MCF 10A (cell line): ENCODE data around the gene WAC. TPM values are rescaled to one million over a fixed set of nuclear protein-coding genes. Genes with fewer than 3 reads are reported as not detected.
"Not testable (repeated sequence)": the region's sequence is repeated elsewhere in the genome, so short reads cannot be mapped to it uniquely, and the experiment has no call there.

Experiments
- BruUV-seq: library from RNA; stranded (reverse); fragments of 400-500 nt; replicated peaks from 2 replicates; lab custom pipeline; 2021; lab: Mats Ljungman, UMichigan
- CTCF ChIA-PET: fragments of 300-600 bp; sonication (Branson Sonifier 250); formaldehyde crosslinking; extraction: SDS; loops from one replicate; lab custom pipeline; 2021; ENCODE audit warnings: antibody characterized with exemption, inconsistent platforms; lab: Yijun Ruan, JAX
- POLR2A ChIA-PET: fragments of 300-600, 350-650 bp; sonication (Branson Sonifier 250); formaldehyde crosslinking; extraction: SDS; loops from one replicate; lab custom pipeline; 2020; ENCODE audit warnings: antibody characterized with exemption, inconsistent platforms; lab: Yijun Ruan, JAX
- DNase-seq: peaks from one replicate; pipeline ENCODE4 v3.0.0-alpha.2; 2018; ENCODE audit not compliant: unreplicated experiment
- H3K27ac Mint-ChIP-seq: one replicate; pipeline ENCODE4 v1.8.0; 2022; ENCODE audit warnings: mild to moderate bottlenecking, low read depth, mixed read lengths; ENCODE audit not compliant: unreplicated experiment
- H3K27me3 Mint-ChIP-seq: one replicate; pipeline ENCODE4 v1.8.0; 2022; ENCODE audit warnings: mixed read lengths; ENCODE audit not compliant: insufficient read depth, unreplicated experiment
- H3K36me3 Mint-ChIP-seq: one replicate; pipeline ENCODE4 v1.8.0; 2022; ENCODE audit warnings: mild to moderate bottlenecking, moderate library complexity, mixed read lengths; ENCODE audit not compliant: insufficient read depth, unreplicated experiment
- H3K4me1 Mint-ChIP-seq: one replicate; pipeline ENCODE4 v1.8.0; 2022; ENCODE audit warnings: mixed read lengths; ENCODE audit not compliant: insufficient read depth, unreplicated experiment
- H3K4me3 Mint-ChIP-seq: one replicate; pipeline ENCODE4 v1.8.0; 2022; ENCODE audit warnings: mild to moderate bottlenecking, moderate library complexity, mixed read lengths; ENCODE audit not compliant: unreplicated experiment
- H3K9me3 Mint-ChIP-seq: one replicate; pipeline ENCODE4 v1.8.0; 2022; ENCODE audit warnings: mixed read lengths; ENCODE audit not compliant: unreplicated experiment
- intact Hi-C: fragments of 100-400 bp; cut with micrococcal nuclease; formaldehyde crosslinking; loops from 2 replicates; pipeline ENCODE4 v1.14.1; 2022
- total RNA-seq: library from RNA; stranded (reverse); gene quantifications from 2 replicates; pipeline ENCODE4 v1.2.3, GENCODE V29; 2022
- TF ChIP-seq, protein P1 (sequence below): fragments of 200-600 bp; IDR thresholded peaks from one replicate; pipeline ENCODE4 v1.8.0; 2022; ENCODE audit warnings: antibody characterized with exemption, mild to moderate bottlenecking; ENCODE audit not compliant: unreplicated experiment

The WAC gene
- total RNA-seq, 1 experiment from 2014 or later, result 155 TPM

DNA sequence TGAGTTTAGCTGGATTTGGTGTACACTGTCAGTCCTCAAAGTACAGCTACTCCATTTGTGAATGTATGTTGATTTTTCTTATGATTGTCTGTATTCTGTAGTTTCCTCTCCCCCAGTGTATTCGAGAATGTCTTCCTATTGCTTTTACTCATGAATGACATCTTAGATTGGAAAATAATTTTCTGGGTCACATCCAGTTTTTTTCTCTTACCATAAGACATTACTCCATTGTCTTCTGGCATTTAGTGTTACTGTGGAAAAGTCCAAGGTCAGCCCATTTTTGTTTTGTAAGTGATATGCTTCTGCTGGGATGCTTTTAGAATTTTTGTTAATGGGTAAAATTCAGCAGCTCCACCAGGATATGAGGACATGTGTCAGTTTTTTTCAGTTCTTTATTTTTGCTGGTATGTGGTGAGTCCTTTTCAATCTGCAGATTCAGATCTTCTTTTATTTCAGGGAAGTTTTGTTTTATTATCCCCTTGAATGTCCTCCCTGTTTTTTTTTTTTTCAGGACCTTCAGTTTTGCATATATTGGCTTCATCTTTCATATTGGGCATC lies 33.6 kb downstream of the WAC start:
- no TSS peak for BruUV-seq
- Mint-ChIP-seq H3K27ac (no peak overlapping the region), H3K4me3 (no peak overlapping the region), H3K4me1 (peaks cover 33% of the 10 kb centered on the region), H3K36me3 (peaks cover 67% of the 10 kb centered on the region), H3K9me3 (no peaks in the 10 kb centered on the region), H3K27me3 (no peaks in the 10 kb centered on the region)
- ChIA-PET CTCF (interaction anchor here (0.6 to 0.7 kb wide), 2 partner anchors 1002 to 1789 kb away, joined by 4 read pairs; no protein-coding TSS in a partner anchor), POLR2A (interaction anchor here (0.7 to 1.0 kb wide), 2 partner anchors 15 to 166 kb away, joined by 3 read pairs; no protein-coding TSS in a partner anchor)
- intact Hi-C loops, result no loop called here
- DNase-seq, result no peak
- TF ChIP-seq, protein P1, sequence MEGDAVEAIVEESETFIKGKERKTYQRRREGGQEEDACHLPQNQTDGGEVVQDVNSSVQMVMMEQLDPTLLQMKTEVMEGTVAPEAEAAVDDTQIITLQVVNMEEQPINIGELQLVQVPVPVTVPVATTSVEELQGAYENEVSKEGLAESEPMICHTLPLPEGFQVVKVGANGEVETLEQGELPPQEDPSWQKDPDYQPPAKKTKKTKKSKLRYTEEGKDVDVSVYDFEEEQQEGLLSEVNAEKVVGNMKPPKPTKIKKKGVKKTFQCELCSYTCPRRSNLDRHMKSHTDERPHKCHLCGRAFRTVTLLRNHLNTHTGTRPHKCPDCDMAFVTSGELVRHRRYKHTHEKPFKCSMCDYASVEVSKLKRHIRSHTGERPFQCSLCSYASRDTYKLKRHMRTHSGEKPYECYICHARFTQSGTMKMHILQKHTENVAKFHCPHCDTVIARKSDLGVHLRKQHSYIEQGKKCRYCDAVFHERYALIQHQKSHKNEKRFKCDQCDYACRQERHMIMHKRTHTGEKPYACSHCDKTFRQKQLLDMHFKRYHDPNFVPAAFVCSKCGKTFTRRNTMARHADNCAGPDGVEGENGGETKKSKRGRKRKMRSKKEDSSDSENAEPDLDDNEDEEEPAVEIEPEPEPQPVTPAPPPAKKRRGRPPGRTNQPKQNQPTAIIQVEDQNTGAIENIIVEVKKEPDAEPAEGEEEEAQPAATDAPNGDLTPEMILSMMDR, result no peak

DNA sequence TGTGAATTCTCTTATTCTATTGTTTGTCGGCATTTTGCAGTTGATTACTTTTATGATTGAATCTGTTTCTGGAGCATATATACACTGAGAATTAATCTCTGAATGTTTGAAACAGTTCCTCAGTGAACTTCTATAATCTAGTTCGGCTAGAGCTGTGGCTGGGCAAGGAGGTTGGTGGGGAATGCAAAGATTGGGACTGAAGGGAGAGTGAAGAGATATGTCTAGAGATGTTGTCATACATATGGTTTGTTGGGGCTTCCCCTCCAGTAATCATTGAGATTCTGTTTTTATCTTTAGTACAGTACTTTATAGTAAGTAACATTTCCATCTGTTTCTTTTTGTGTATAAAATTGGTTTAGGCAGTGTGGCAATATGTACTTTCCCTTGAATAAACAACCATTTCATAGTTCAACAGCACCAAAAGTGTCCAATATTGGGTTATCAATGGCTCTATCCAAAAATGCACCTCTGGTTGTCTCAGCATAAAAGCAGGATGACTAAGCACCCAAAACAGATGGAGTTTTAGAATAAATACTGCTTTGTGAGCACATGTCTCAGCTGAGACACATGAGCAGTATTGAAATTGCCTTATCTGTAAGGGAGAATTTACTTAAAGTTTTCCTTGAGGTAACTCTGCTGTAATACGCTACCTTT lies 36.7 kb downstream of the WAC start:
- CTCF ChIA-PET, result no interaction called here
- intact Hi-C loops, result no loop called here
- BruUV-seq, result no TSS peak
- TF ChIP-seq, protein P1, result no peak
- no peaks in the 10 kb centered on the region for H3K27me3 Mint-ChIP-seq
- POLR2A ChIA-PET, result no interaction called here
- no peak for DNase-seq
- no peaks in the 10 kb centered on the region for H3K9me3 Mint-ChIP-seq
- peaks cover 37% of the 10 kb centered on the region for H3K4me1 Mint-ChIP-seq
- no peak overlapping the region for H3K4me3 Mint-ChIP-seq
- no peak overlapping the region for H3K27ac Mint-ChIP-seq
- H3K36me3 Mint-ChIP-seq, result peaks cover 68% of the 10 kb centered on the region

- CTCF ChIA-PET, result no interaction called here
- H3K27ac Mint-ChIP-seq, result no peak overlapping the region
- H3K9me3 Mint-ChIP-seq, result no peaks in the 10 kb centered on the region
- BruUV-seq, result no TSS peak
- DNase-seq, result no peak
- TF ChIP-seq, protein P1, result no peak
- intact Hi-C loops, result no loop called here
- POLR2A ChIA-PET, result no interaction called here
- peaks cover 44% of the 10 kb centered on the region for H3K4me1 Mint-ChIP-seq
- no peak overlapping the region for H3K4me3 Mint-ChIP-seq
- H3K36me3 Mint-ChIP-seq, result peaks cover 63% of the 10 kb centered on the region
- no peaks in the 10 kb centered on the region for H3K27me3 Mint-ChIP-seq
Measured at GRCh38 chr10:28570598-28570997, 37.7 kb downstream of the WAC start.

GRCh38 chr10:28571265-28571664 lies 38.3 kb downstream of the WAC start:
- H3K4me1 Mint-ChIP-seq, result peaks cover 43% of the 10 kb centered on the region
- CTCF ChIA-PET, result no interaction called here

GRCh38 chr10:28574214-28574613 lies 41.3 kb downstream of the WAC start:
- H3K27ac Mint-ChIP-seq, H3K4me3 Mint-ChIP-seq, H3K9me3 Mint-ChIP-seq, DNase-seq, CTCF ChIA-PET, intact Hi-C loops, H3K27me3 Mint-ChIP-seq, BruUV-seq: not testable (repeated sequence)
- POLR2A ChIA-PET, result interaction anchor here (0.7 to 1.0 kb wide), 2 partner anchors 9 kb away, joined by 3 to 4 read pairs; no protein-coding TSS in a partner anchor
- Mint-ChIP-seq H3K36me3 (peaks cover 63% of the 10 kb centered on the region), H3K4me1 (peaks cover 31% of the 10 kb centered on the region)

More at GRCh38 chr10:28571265-28571664, 38.3 kb downstream of the WAC start:
- no peak overlapping the region for H3K27ac Mint-ChIP-seq
- no TSS peak for BruUV-seq
- H3K36me3 Mint-ChIP-seq, result peaks cover 58% of the 10 kb centered on the region
- POLR2A ChIA-PET, result no interaction called here
- no peaks in the 10 kb centered on the region for H3K9me3 Mint-ChIP-seq
- intact Hi-C loops, result no loop called here
- no peak overlapping the region for H3K4me3 Mint-ChIP-seq
- no peaks in the 10 kb centered on the region for H3K27me3 Mint-ChIP-seq
- TF ChIP-seq, protein P1, result no peak
- DNase-seq, result no peak
